Measurements from ENCODE around the gene POLR2A. TPM values are rescaled to one million over a fixed set of nuclear protein-coding genes. Genes with fewer than 3 reads are reported as not detected.
A peak's percentile ranks its signal among the peaks of the same experiment; 100 is the strongest.

POLR2A gene
- total RNA-seq, 1 donor from 2014 or later = 121 TPM

- H3K36me3 Mint-ChIP-seq (ENCODE audit: low read depth) = peaks cover 57% of the 10 kb centered on the region
- H3K27me3 Mint-ChIP-seq (ENCODE audit: low read depth) = no peaks in the 10 kb centered on the region
- no peak overlapping the region for H3K4me3 Mint-ChIP-seq (ENCODE audit: unreplicated experiment)
- TF ChIP-seq, protein P1, sequence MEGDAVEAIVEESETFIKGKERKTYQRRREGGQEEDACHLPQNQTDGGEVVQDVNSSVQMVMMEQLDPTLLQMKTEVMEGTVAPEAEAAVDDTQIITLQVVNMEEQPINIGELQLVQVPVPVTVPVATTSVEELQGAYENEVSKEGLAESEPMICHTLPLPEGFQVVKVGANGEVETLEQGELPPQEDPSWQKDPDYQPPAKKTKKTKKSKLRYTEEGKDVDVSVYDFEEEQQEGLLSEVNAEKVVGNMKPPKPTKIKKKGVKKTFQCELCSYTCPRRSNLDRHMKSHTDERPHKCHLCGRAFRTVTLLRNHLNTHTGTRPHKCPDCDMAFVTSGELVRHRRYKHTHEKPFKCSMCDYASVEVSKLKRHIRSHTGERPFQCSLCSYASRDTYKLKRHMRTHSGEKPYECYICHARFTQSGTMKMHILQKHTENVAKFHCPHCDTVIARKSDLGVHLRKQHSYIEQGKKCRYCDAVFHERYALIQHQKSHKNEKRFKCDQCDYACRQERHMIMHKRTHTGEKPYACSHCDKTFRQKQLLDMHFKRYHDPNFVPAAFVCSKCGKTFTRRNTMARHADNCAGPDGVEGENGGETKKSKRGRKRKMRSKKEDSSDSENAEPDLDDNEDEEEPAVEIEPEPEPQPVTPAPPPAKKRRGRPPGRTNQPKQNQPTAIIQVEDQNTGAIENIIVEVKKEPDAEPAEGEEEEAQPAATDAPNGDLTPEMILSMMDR (IDR thresholded peaks at IDR 0.05) = no peak
- no peaks in the 10 kb centered on the region for H3K4me1 Mint-ChIP-seq (ENCODE audit: low read depth)
- no peak overlapping the region for H3K27ac Mint-ChIP-seq (ENCODE audit: unreplicated experiment)
- no peaks in the 10 kb centered on the region for H3K9me3 Mint-ChIP-seq (ENCODE audit: low read depth)
- DNase-seq (ENCODE audit: low spot score) = no peak
These were observed 15.0 kb downstream of the POLR2A start for GRCh38 chr17:7499161-7499560.

DNA sequence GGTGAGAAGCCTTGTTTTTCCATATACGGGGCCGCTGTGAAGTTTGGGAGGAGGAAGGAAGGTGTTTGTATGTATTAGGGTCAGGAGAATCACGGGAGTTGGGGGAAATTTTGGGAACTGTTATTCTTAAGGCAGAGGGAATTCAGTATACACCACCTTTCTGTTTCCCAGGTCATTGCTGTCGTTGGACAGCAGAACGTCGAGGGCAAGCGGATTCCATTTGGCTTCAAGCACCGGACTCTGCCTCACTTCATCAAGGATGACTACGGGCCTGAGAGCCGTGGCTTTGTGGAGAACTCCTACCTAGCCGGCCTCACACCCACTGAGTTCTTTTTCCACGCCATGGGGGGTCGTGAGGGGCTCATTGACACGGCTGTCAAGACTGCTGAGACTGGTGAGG lies 17.6 kb downstream of the POLR2A start:
- no peak overlapping the region for H3K27ac Mint-ChIP-seq (ENCODE audit: unreplicated experiment)

DNA sequence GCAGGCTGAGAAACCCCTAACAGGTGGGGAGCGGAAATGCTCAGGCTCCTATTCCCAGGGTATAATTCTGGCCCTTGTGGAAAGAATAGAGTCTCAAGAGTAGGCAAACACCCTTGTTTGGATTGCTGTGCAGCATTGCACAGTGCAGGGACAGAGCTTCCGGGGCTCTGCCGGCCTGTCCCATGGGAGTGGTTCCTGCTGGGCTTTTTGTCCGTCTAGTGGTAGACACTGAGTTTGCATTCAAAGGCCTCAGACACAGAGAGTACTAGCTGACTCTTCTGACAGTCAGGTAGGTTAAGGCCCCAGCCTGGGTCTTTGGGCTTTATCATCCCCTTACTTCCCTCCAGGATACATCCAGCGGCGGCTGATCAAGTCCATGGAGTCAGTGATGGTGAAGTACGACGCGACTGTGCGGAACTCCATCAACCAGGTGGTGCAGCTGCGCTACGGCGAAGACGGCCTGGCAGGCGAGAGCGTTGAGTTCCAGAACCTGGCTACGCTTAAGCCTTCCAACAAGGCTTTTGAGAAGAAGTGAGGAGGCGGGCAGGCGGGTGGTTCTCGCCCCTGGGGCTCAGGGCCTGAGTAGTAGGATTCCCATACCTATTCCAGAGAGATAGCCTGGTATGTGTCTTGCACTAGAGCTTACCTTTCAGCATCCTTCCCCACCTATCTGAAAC lies 18.1 kb downstream of the POLR2A start:
- Mint-ChIP-seq H3K27me3 (ENCODE audit: low read depth) (no peaks in the 10 kb centered on the region), H3K4me3 (ENCODE audit: unreplicated experiment) (no peak overlapping the region), H3K36me3 (ENCODE audit: low read depth) (peaks cover 54% of the 10 kb centered on the region), H3K27ac (ENCODE audit: unreplicated experiment) (no peak overlapping the region), H3K9me3 (ENCODE audit: low read depth) (no peaks in the 10 kb centered on the region), H3K4me1 (ENCODE audit: low read depth) (no peaks in the 10 kb centered on the region)
- TF ChIP-seq, protein P1 (IDR thresholded peaks at IDR 0.05) = no peak
- DNase-seq (ENCODE audit: low spot score) = no peak

More for the DNA sequence above, 17.6 kb downstream of the POLR2A start:
- no peaks in the 10 kb centered on the region for H3K4me1 Mint-ChIP-seq (ENCODE audit: low read depth)
- DNase-seq (ENCODE audit: low spot score) = no peak
- no peaks in the 10 kb centered on the region for H3K9me3 Mint-ChIP-seq (ENCODE audit: low read depth)
- H3K4me3 Mint-ChIP-seq (ENCODE audit: unreplicated experiment) = no peak overlapping the region
- TF ChIP-seq, protein P1 (IDR thresholded peaks at IDR 0.05) = no peak
- H3K27me3 Mint-ChIP-seq (ENCODE audit: low read depth) = no peaks in the 10 kb centered on the region
- H3K36me3 Mint-ChIP-seq (ENCODE audit: low read depth) = peaks cover 58% of the 10 kb centered on the region

DNA sequence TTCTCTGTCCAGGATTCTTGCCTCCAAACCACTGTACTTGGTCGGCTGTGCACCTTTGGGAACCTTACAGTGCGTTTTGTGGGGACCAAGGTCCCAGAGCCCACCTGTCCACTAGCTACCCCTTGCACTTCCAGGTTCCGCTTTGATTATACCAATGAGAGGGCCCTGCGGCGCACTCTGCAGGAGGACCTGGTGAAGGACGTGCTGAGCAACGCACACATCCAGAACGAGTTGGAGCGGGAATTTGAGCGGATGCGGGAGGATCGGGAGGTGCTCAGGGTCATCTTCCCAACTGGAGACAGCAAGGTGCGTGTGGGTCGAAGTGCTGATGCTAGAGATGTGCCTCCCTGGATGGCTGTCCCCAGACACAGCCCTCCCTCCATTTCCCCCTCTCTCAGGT lies 18.8 kb downstream of the POLR2A start:
- Mint-ChIP-seq H3K4me3 (ENCODE audit: unreplicated experiment) (no peak overlapping the region), H3K27ac (ENCODE audit: unreplicated experiment) (no peak overlapping the region), H3K4me1 (ENCODE audit: low read depth) (no peaks in the 10 kb centered on the region), H3K9me3 (ENCODE audit: low read depth) (no peaks in the 10 kb centered on the region), H3K27me3 (ENCODE audit: low read depth) (no peaks in the 10 kb centered on the region), H3K36me3 (ENCODE audit: low read depth) (peaks cover 54% of the 10 kb centered on the region)
- DNase-seq (ENCODE audit: low spot score) = no peak
- TF ChIP-seq, protein P1 (IDR thresholded peaks at IDR 0.05) = peak; percentile 57

DNA sequence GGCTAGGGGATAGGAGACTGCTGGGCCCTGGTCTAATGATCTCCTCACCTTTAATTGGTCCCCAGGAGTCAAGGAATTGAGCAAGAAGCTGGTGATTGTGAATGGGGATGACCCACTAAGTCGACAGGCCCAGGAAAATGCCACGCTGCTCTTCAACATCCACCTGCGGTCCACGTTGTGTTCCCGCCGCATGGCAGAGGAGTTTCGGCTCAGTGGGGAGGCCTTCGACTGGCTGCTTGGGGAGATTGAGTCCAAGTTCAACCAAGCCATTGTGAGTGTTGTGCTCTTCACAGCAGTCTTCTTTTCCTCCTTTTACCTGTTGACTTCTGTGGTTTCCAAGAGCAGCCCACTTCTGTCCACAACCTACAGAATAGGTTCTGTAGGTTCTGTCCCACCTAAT lies 19.4 kb downstream of the POLR2A start:
- DNase-seq (ENCODE audit: low spot score) = no peak
- no peak overlapping the region for H3K27ac Mint-ChIP-seq (ENCODE audit: unreplicated experiment)

More for the DNA sequence above, 19.4 kb downstream of the POLR2A start:
- H3K36me3 Mint-ChIP-seq (ENCODE audit: low read depth) = peaks cover 55% of the 10 kb centered on the region
- H3K9me3 Mint-ChIP-seq (ENCODE audit: low read depth) = no peaks in the 10 kb centered on the region
- TF ChIP-seq, protein P1 (IDR thresholded peaks at IDR 0.05) = no peak
- H3K4me3 Mint-ChIP-seq (ENCODE audit: unreplicated experiment) = no peak overlapping the region
- H3K27me3 Mint-ChIP-seq (ENCODE audit: low read depth) = no peaks in the 10 kb centered on the region
- H3K4me1 Mint-ChIP-seq (ENCODE audit: low read depth) = no peaks in the 10 kb centered on the region

All from chondrocyte (in vitro differentiated cells).